KMS-11 (cell line): Measurements from ENCODE around the gene KDELR1.
A peak's percentile ranks its signal among the peaks of the same experiment; 100 is the strongest.

Experiments
- H2AFZ ChIP-seq: fragments of 200-600 bp; sonication (generic); 2 replicates; pipeline ENCODE4 v1.6.1; 2016; ENCODE audit warnings: antibody characterized with exemption, mixed run types, low read depth
- H3K27ac ChIP-seq: fragments of 200-600 bp; sonication (generic); 2 replicates; pipeline ENCODE4 v1.6.1; 2016; ENCODE audit warnings: mild to moderate bottlenecking, mixed run types
- H3K27me3 ChIP-seq: fragments of 200-600 bp; sonication (generic); 2 replicates; pipeline ENCODE4 v1.6.1; 2017; ENCODE audit warnings: mild to moderate bottlenecking, low read depth, mixed run types, moderate library complexity; ENCODE audit not compliant: insufficient read depth
- H3K36me3 ChIP-seq: fragments of 200-600 bp; sonication (generic); 2 replicates; pipeline ENCODE4 v1.6.1; 2017; ENCODE audit warnings: mild to moderate bottlenecking, mixed run types; ENCODE audit not compliant: insufficient read depth
- H3K4me1 ChIP-seq: fragments of 200-600 bp; sonication (generic); 2 replicates; pipeline ENCODE4 v1.6.1; 2016; ENCODE audit warnings: mild to moderate bottlenecking, low read depth, mixed run types; ENCODE audit not compliant: poor library complexity, severe bottlenecking
- H3K4me2 ChIP-seq: fragments of 200-600 bp; sonication (generic); 2 replicates; pipeline ENCODE4 v1.7.0; 2016; ENCODE audit warnings: mild to moderate bottlenecking, mixed run types
- H3K4me3 ChIP-seq: fragments of 200-600 bp; sonication (generic); IDR thresholded peaks from 2 replicates; pipeline ENCODE4 v1.6.1; 2017; ENCODE audit warnings: low read depth, low read length, mixed read lengths; ENCODE audit not compliant: insufficient read depth
- H3K79me2 ChIP-seq: fragments of 200-600 bp; sonication (generic); 2 replicates; pipeline ENCODE4 v1.6.1; 2016; ENCODE audit warnings: low read depth, mixed run types; ENCODE audit not compliant: insufficient read depth
- H3K9ac ChIP-seq: fragments of 200-600 bp; sonication (generic); 2 replicates; pipeline ENCODE4 v1.6.1; 2016; ENCODE audit warnings: mild to moderate bottlenecking, mixed run types
- H4K20me1 ChIP-seq: fragments of 200-600 bp; sonication (generic); 2 replicates; pipeline ENCODE4 v1.6.1; 2016; ENCODE audit warnings: mild to moderate bottlenecking, mixed run types; ENCODE audit not compliant: insufficient read depth
- TF ChIP-seq, protein P1 (sequence below): fragments of 200-600 bp; sonication (generic); conservative IDR thresholded peaks from 2 replicates; pipeline ENCODE4 v1.6.1; 2017; ENCODE audit warnings: low read depth, mild to moderate bottlenecking, antibody characterized with exemption, low read length, moderate library complexity, mixed read lengths

The KDELR1 gene

DNA sequence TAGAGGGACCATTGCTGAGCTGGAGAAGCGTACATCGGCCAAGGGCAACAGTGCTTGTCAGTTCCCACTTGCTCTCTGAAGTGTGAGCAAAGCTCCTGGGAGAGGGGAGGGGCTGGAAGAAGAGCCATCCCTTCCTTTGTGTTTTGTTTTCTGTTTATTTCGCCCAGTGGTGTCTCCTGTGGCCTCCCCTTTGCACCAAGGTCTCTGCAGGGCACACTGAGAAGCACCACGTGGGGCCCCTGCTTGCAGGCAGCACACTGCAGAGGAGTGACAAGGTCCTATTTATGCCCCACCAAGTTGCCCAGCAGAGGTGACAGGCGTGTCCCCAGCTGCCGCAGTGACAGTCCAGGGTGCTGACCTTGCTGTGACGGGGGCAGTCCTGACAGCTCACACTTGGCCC lies 26.1 kb upstream of the KDELR1 start:
- TF ChIP-seq, protein P1, sequence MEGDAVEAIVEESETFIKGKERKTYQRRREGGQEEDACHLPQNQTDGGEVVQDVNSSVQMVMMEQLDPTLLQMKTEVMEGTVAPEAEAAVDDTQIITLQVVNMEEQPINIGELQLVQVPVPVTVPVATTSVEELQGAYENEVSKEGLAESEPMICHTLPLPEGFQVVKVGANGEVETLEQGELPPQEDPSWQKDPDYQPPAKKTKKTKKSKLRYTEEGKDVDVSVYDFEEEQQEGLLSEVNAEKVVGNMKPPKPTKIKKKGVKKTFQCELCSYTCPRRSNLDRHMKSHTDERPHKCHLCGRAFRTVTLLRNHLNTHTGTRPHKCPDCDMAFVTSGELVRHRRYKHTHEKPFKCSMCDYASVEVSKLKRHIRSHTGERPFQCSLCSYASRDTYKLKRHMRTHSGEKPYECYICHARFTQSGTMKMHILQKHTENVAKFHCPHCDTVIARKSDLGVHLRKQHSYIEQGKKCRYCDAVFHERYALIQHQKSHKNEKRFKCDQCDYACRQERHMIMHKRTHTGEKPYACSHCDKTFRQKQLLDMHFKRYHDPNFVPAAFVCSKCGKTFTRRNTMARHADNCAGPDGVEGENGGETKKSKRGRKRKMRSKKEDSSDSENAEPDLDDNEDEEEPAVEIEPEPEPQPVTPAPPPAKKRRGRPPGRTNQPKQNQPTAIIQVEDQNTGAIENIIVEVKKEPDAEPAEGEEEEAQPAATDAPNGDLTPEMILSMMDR, result no peak
- peaks cover 10% of the 10 kb centered on the region; the same call in 1 of the 2 replicates for H3K27me3 ChIP-seq

GRCh38 chr19:48415806-48416221 lies 24.5 kb upstream of the KDELR1 start:
- no peaks in the 10 kb centered on the region for H4K20me1 ChIP-seq
- TF ChIP-seq, protein P1, result no peak
- no peak overlapping the region for H3K4me3 ChIP-seq
- peaks cover 10% of the 10 kb centered on the region; the same call in 1 of the 2 replicates for H3K27me3 ChIP-seq
- no peaks in the 10 kb centered on the region for H3K79me2 ChIP-seq
- no peak overlapping the region for H3K9ac ChIP-seq
- H3K36me3 ChIP-seq, result no peaks in the 10 kb centered on the region
- no peak overlapping the region for H3K27ac ChIP-seq
- no peak overlapping the region; the same call in 1 of the 2 replicates for H2AFZ ChIP-seq
- peak overlapping the region; percentile 36; the same call in 1 of the 2 replicates for H3K4me2 ChIP-seq
- peaks cover 35% of the 10 kb centered on the region for H3K4me1 ChIP-seq

More for the DNA sequence above, 26.1 kb upstream of the KDELR1 start:
- Histone ChIP-seq H3K36me3 (no peaks in the 10 kb centered on the region), H4K20me1 (no peaks in the 10 kb centered on the region), H3K4me3 (no peak overlapping the region), H3K79me2 (no peaks in the 10 kb centered on the region), H3K9ac (no peak overlapping the region), H3K27ac (no peak overlapping the region), H3K4me2 (no peak overlapping the region), H3K4me1 (peaks cover 35% of the 10 kb centered on the region), H2AFZ (no peak overlapping the region)

DNA sequence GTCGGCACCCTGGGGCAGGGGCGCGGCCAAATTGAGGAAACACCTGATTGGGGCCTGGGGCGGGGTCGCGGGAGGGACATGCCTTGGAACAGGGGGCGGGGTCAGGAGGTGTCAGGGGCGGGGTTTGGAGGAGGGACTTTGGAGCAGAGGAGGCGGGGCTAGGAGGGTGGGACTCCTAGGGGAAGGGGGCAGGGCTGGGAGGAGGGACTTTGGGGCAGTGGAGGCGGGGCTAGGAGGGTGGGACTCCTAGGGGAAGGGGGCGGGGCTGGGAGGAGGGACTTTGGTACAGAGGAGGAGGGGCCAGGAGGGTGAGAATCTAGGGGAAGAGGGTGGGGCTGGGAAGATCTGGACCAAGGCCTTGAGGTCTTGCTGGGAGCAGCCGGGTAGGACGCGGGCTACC lies 24.0 kb upstream of the KDELR1 start:
- Histone ChIP-seq H3K9ac (no peak overlapping the region), H3K27ac (no peak overlapping the region), H3K4me1 (peaks cover 35% of the 10 kb centered on the region), H3K36me3 (no peaks in the 10 kb centered on the region), H3K4me3 (no peak overlapping the region), H3K4me2 (peak overlapping the region; percentile 72; the same call in 1 of the 2 replicates), H3K27me3 (peaks cover 10% of the 10 kb centered on the region; the same call in 1 of the 2 replicates), H4K20me1 (no peaks in the 10 kb centered on the region), H2AFZ (peak overlapping the region; percentile 28; the same call in 1 of the 2 replicates), H3K79me2 (no peaks in the 10 kb centered on the region)
- TF ChIP-seq, protein P1, result no peak

GRCh38 chr19:48413879-48414587 lies 22.7 kb upstream of the KDELR1 start:
- Histone ChIP-seq H3K4me3 (no peak overlapping the region), H3K36me3 (no peaks in the 10 kb centered on the region), H3K4me1 (peaks cover 29% of the 10 kb centered on the region), H3K27ac (no peak overlapping the region), H3K9ac (no peak overlapping the region), H3K4me2 (no peak overlapping the region), H4K20me1 (no peaks in the 10 kb centered on the region), H2AFZ (no peak overlapping the region), H3K79me2 (no peaks in the 10 kb centered on the region), H3K27me3 (peaks cover 10% of the 10 kb centered on the region; the same call in 1 of the 2 replicates)
- TF ChIP-seq, protein P1, result no peak
